Hepatocyte (in vitro differentiated cells): ENCODE measurements around the gene ZBTB6. TPM values are rescaled to one million over a fixed set of nuclear protein-coding genes. Genes with fewer than 3 reads are reported as not detected.

Source experiments
- DNase-seq: peaks from one replicate; pipeline ENCODE4 v3.0.0-alpha.2; 2016; ENCODE audit warnings: low spot score
- H2AFZ ChIP-seq: fragments of 200-600 bp; sonication (generic); 2 replicates; pipeline ENCODE4 v1.6.0; 2016; ENCODE audit warnings: antibody characterized with exemption, mild to moderate bottlenecking
- H3K27ac ChIP-seq: fragments of 200-600 bp; sonication (generic); 2 replicates; pipeline ENCODE4 v1.5.1; 2016; ENCODE audit warnings: mild to moderate bottlenecking
- H3K27me3 ChIP-seq: fragments of 200-600 bp; sonication (generic); 2 replicates; pipeline ENCODE4 v1.6.1; 2016
- H3K36me3 ChIP-seq: fragments of 200-600 bp; sonication (generic); replicated peaks from 2 replicates; pipeline ENCODE4 v1.5.1; 2016; ENCODE audit warnings: low read depth; ENCODE audit not compliant: insufficient read depth
- H3K4me1 ChIP-seq: fragments of 200-600 bp; sonication (generic); 2 replicates; pipeline ENCODE4 v1.5.1; 2016; ENCODE audit warnings: mild to moderate bottlenecking, moderate library complexity; ENCODE audit not compliant: insufficient read depth
- H3K4me2 ChIP-seq: fragments of 200-600 bp; sonication (generic); 2 replicates; pipeline ENCODE4 v1.6.0; 2016
- H3K4me3 ChIP-seq: fragments of 200-600 bp; sonication (generic); 2 replicates; pipeline ENCODE4 v1.5.1; 2016; ENCODE audit warnings: mild to moderate bottlenecking
- H3K79me2 ChIP-seq: fragments of 200-600 bp; sonication (generic); 2 replicates; pipeline ENCODE4 v1.6.0; 2017; ENCODE audit warnings: mild to moderate bottlenecking
- H3K9me2 ChIP-seq: fragments of 200-600 bp; sonication (generic); replicated peaks from 2 replicates; pipeline ENCODE4 v1.6.0; 2017; ENCODE audit warnings: mild to moderate bottlenecking; ENCODE audit not compliant: insufficient read depth
- H3K9me3 ChIP-seq: fragments of 200-600 bp; sonication (generic); 2 replicates; pipeline ENCODE4 v1.5.1; 2016; ENCODE audit warnings: low read depth, mild to moderate bottlenecking
- H4K20me1 ChIP-seq: fragments of 200-600 bp; sonication (generic); 2 replicates; pipeline ENCODE4 v1.6.0; 2016; ENCODE audit warnings: mild to moderate bottlenecking; ENCODE audit not compliant: insufficient read depth, poor library complexity, severe bottlenecking
- EZH2 ChIP-seq: fragments of 200-600 bp; sonication (generic); IDR thresholded peaks from 2 replicates; pipeline ENCODE4 v1.6.1; 2016; ENCODE audit warnings: antibody characterized with exemption, mild to moderate bottlenecking, borderline replicate concordance
- EZH2phosphoT487 ChIP-seq: fragments of 200-600 bp; sonication (generic); IDR thresholded peaks from one replicate; pipeline ENCODE4 v1.6.1; 2018; ENCODE audit warnings: antibody characterized with exemption, mild to moderate bottlenecking, low read depth, moderate library complexity; ENCODE audit not compliant: unreplicated experiment, severe bottlenecking
- WGBS: methylation state at CpG from one replicate; pipeline ENCODE4 v1.1.6; 2016; ENCODE audit warnings: low lambda C conversion rate; ENCODE audit errors: missing lambda C conversion rate; 5-methylcytosine and 5-hydroxymethylcytosine counted together
- polyA plus RNA-seq: library from polyadenylated mRNA; unstranded; fragments of >200 nt; fragmentation: Nextera tagmentation; extraction: Ambion mirVana; gene quantifications from 2 replicates; pipeline ENCODE4 v1.2.1, GENCODE V29; 2016
- small RNA-seq: library from RNA; depleted of rRNA; stranded (forward); fragments of <200 nt; gene quantifications from one replicate; pipeline ENCODE3, GENCODE V24; 2014
- total RNA-seq: library from RNA; depleted of rRNA; stranded (reverse); fragments of >200 nt; gene quantifications from 2 replicates; pipeline ENCODE4 v1.2.3, GENCODE V29; 2014
- TF ChIP-seq, protein P1 (sequence below): fragments of 200-600 bp; sonication (generic); IDR thresholded peaks from 2 replicates; pipeline ENCODE4 v1.5.1; 2016; ENCODE audit warnings: antibody characterized with exemption, mild to moderate bottlenecking; ENCODE audit not compliant: poor library complexity

ZBTB6 gene
- total and polyA plus RNA-seq, 2 experiments from 2014 or later = 2.4 to 13.8 TPM

DNA sequence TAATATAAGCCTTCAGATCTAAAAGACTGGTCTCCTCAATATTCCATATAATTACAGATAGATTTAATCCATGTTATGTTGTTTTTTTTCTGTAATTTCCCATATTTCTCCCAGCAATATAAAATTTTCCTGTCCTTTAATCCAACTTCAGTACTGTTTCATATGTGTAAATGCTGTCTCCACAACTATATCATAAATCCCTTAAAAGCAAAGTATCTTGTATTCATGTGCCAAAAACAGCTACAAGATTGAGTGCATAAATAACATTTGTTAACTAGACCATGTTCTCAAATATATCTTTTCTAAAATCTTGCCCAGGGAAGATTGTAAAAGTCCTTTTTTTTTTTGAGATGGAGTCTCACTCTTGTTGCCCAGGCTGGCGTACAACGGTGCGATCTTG lies 49.7 kb downstream of the ZBTB6 start:
- Histone ChIP-seq H3K27ac (no peak overlapping the region), H3K4me2 (no peak overlapping the region), H3K4me1 (no peaks in the 10 kb centered on the region), H3K9me2 (no peaks in the 10 kb centered on the region), H3K9me3 (no peaks in the 10 kb centered on the region), H3K36me3 (no peaks in the 10 kb centered on the region), H2AFZ (no peak overlapping the region), H4K20me1 (no peaks in the 10 kb centered on the region), H3K4me3 (no peak overlapping the region), H3K79me2 (peaks cover 3% of the 10 kb centered on the region), H3K27me3 (no peaks in the 10 kb centered on the region)
- no peak for TF ChIP-seq EZH2
- no peak for TF ChIP-seq EZH2phosphoT487
- TF ChIP-seq, protein P1, sequence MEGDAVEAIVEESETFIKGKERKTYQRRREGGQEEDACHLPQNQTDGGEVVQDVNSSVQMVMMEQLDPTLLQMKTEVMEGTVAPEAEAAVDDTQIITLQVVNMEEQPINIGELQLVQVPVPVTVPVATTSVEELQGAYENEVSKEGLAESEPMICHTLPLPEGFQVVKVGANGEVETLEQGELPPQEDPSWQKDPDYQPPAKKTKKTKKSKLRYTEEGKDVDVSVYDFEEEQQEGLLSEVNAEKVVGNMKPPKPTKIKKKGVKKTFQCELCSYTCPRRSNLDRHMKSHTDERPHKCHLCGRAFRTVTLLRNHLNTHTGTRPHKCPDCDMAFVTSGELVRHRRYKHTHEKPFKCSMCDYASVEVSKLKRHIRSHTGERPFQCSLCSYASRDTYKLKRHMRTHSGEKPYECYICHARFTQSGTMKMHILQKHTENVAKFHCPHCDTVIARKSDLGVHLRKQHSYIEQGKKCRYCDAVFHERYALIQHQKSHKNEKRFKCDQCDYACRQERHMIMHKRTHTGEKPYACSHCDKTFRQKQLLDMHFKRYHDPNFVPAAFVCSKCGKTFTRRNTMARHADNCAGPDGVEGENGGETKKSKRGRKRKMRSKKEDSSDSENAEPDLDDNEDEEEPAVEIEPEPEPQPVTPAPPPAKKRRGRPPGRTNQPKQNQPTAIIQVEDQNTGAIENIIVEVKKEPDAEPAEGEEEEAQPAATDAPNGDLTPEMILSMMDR = no peak
- 100% methylated on average over 3 of the region's 3 CpGs for WGBS
- no peak for DNase-seq

DNA sequence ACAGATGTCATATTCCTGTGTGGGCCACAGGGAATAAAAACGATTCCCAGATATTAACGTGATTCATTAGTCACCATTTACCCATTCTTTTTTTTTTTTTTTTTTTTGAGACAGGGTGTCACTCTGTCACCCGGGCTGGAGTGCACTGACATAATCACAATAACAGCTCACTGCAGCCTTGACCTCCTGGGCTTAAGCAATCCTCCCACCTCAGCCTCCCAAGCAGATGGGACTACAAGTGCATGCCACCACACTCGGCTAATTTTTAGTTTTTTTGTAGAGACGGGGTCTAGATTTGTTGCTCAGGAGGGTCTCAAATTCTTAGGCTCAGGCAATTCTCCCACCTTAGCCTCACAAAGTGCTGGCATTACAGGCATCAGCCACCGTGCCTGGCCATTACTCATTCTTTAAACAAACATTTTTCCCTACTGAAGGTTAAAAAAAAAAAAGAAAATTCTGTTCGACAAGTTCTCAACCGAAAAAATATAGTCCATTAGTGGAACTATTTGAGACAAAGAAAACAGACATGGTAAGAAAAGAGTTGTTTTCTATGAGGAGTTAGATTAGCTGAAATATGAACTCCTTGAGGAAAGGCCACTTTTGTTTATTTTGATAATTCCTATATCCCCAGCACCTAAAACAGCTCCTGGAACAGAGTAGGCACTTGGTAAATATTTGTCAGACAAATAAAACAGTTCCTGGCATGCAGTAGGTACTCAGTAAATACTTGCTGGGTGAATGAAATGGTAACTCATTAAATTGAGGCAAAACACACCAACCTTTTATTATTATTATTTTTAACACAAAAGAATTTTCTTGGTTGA lies 52.6 kb downstream of the ZBTB6 start:
- DNase-seq = no peak
- Histone ChIP-seq H3K9me3 (no peaks in the 10 kb centered on the region), H3K9me2 (no peaks in the 10 kb centered on the region), H3K27ac (no peak overlapping the region), H3K4me2 (no peak overlapping the region), H3K36me3 (no peaks in the 10 kb centered on the region), H4K20me1 (no peaks in the 10 kb centered on the region), H3K4me1 (no peaks in the 10 kb centered on the region), H3K27me3 (no peaks in the 10 kb centered on the region), H3K79me2 (peaks cover 3% of the 10 kb centered on the region), H3K4me3 (no peak overlapping the region), H2AFZ (no peak overlapping the region)
- TF ChIP-seq EZH2 (no peak), EZH2phosphoT487 (no peak)
- TF ChIP-seq, protein P1 = no peak
- 88% methylated on average over 8 of the region's 8 CpGs for WGBS

Small RNAs within 50 kb of the gene (small RNA-seq; reads per million reads assigned to genes)
- gene RNY1P15 (not detected), gene SNORD90 (3,435 reads per million, percentile 100 among the genes with 10 or more reads in this experiment)

Other genes starting within 250 kb of the ZBTB6 start
- gene OR1L3, start 238.2 kb downstream of the ZBTB6 start, total RNA-seq = not detected in 2 replicates
- not detected in 2 replicates for gene OR1L3, start 238.2 kb downstream of the ZBTB6 start, polyA plus RNA-seq
- gene OR1L4, start 189.3 kb downstream of the ZBTB6 start, total RNA-seq = not detected in 2 replicates
- gene OR1L4, start 189.3 kb downstream of the ZBTB6 start, polyA plus RNA-seq = not detected in 2 replicates
- not detected in 2 replicates for gene OR1L6, start 171.0 kb downstream of the ZBTB6 start, total RNA-seq
- gene OR1L6, start 171.0 kb downstream of the ZBTB6 start, polyA plus RNA-seq = not detected in 2 replicates
- gene OR5C1, start 124.4 kb downstream of the ZBTB6 start, total RNA-seq = not detected in 2 replicates
- gene OR5C1, start 124.4 kb downstream of the ZBTB6 start, polyA plus RNA-seq = not detected in 2 replicates
- gene OR1K1, start 113.2 kb downstream of the ZBTB6 start, total RNA-seq = not detected in 2 replicates
- not detected in 2 replicates for gene OR1K1, start 113.2 kb downstream of the ZBTB6 start, polyA plus RNA-seq
- 24.8 and 28.1 TPM in 2 replicates for gene PDCL, start 84.7 kb downstream of the ZBTB6 start, total RNA-seq
- gene PDCL, start 84.7 kb downstream of the ZBTB6 start, polyA plus RNA-seq = 11.8 and 16.1 TPM in 2 replicates
- 42.7 and 43.7 TPM in 2 replicates for gene RC3H2, start 8.0 kb downstream of the ZBTB6 start, total RNA-seq
- 17.8 and 22.3 TPM in 2 replicates for gene RC3H2, start 8.0 kb downstream of the ZBTB6 start, polyA plus RNA-seq
- gene ZBTB26, start 18.2 kb upstream of the ZBTB6 start, total RNA-seq = 6.4 and 7.7 TPM in 2 replicates
- 2.6 and 2.9 TPM in 2 replicates for gene ZBTB26, start 18.2 kb upstream of the ZBTB6 start, polyA plus RNA-seq
- gene RABGAP1, start 27.7 kb upstream of the ZBTB6 start, total RNA-seq = 47.4 and 58.4 TPM in 2 replicates
- 23.7 and 26.8 TPM in 2 replicates for gene RABGAP1, start 27.7 kb upstream of the ZBTB6 start, polyA plus RNA-seq
- gene GPR21, start 120.3 kb upstream of the ZBTB6 start, total RNA-seq = 0.50 and 2.2 TPM in 2 replicates
- 0.75 TPM in 1 of 2 replicates, not detected in the other for gene GPR21, start 120.3 kb upstream of the ZBTB6 start, polyA plus RNA-seq